A673 (cell line): ENCODE results near the gene COL11A2. TPM values are rescaled to one million over a fixed set of nuclear protein-coding genes. Genes with fewer than 3 reads are reported as not detected.

Experiments used
- BruUV-seq: library from RNA; stranded (reverse); fragments of 400-500 nt; replicated peaks from 2 replicates; lab custom pipeline; 2021; lab: Mats Ljungman, UMichigan
- CTCF ChIA-PET: fragments of 300-600 bp; sonication (Branson Sonifier 250); formaldehyde crosslinking; loops from one replicate; lab custom pipeline; 2022; ENCODE audit warnings: antibody characterized with exemption; lab: Charles Lee
- POLR2A ChIA-PET: fragments of 300-600 bp; sonication (Branson Sonifier 250); formaldehyde crosslinking; loops from one replicate; lab custom pipeline; 2022; ENCODE audit warnings: antibody characterized with exemption; ENCODE audit not compliant: low non-redundant PET; lab: Charles Lee
- DNase-seq: peaks from one replicate; pipeline ENCODE4 v3.0.0-alpha.2; 2015; ENCODE audit warnings: low spot score
- H3K27ac ChIP-seq: fragments of 200-600 bp; sonication (generic); 2 replicates; pipeline ENCODE4 v1.5.1; 2016; ENCODE audit warnings: mixed run types, low read depth, mild to moderate bottlenecking, mixed read lengths, antibody characterized with exemption, low read length; ENCODE audit not compliant: poor library complexity, severe bottlenecking
- H3K27me3 ChIP-seq: fragments of 200-600 bp; sonication (generic); replicated peaks from 2 replicates; pipeline ENCODE4 v1.6.1; 2017; ENCODE audit warnings: mixed run types, low read depth, mild to moderate bottlenecking, mixed read lengths, antibody characterized with exemption, low read length; ENCODE audit not compliant: insufficient read depth, poor library complexity
- H3K36me3 ChIP-seq: fragments of 200-600 bp; sonication (generic); 2 replicates; pipeline ENCODE4 v1.6.1; 2016; ENCODE audit warnings: mixed run types, mild to moderate bottlenecking, mixed read lengths, antibody characterized with exemption, low read length; ENCODE audit not compliant: insufficient read depth, poor library complexity, severe bottlenecking
- H3K4me1 ChIP-seq: fragments of 200-600 bp; sonication (generic); 2 replicates; pipeline ENCODE4 v1.6.1; 2017; ENCODE audit warnings: mixed run types, mild to moderate bottlenecking, mixed read lengths, antibody characterized with exemption, low read length; ENCODE audit not compliant: insufficient read depth, poor library complexity, severe bottlenecking
- H3K4me3 ChIP-seq: fragments of 200-600 bp; sonication (generic); 2 replicates; pipeline ENCODE4 v1.5.1; 2016; ENCODE audit warnings: low read depth, mixed run types, mild to moderate bottlenecking, mixed read lengths, low read length; ENCODE audit not compliant: poor library complexity, severe bottlenecking
- H3K9me3 ChIP-seq: fragments of 200-600 bp; sonication (generic); 2 replicates; pipeline ENCODE4 v1.6.1; 2016; ENCODE audit warnings: mixed run types, low read depth, mild to moderate bottlenecking, mixed read lengths, antibody characterized with exemption, low read length; ENCODE audit not compliant: poor library complexity, severe bottlenecking
- EZH2 ChIP-seq: fragments of 200-600 bp; sonication (generic); IDR thresholded peaks from 2 replicates; pipeline ENCODE4 v1.6.1; 2017; ENCODE audit warnings: borderline replicate concordance, low read depth, mild to moderate bottlenecking, mixed read lengths, antibody characterized with exemption, low read length; ENCODE audit not compliant: poor library complexity, severe bottlenecking
- intact Hi-C: fragments of 100-400 bp; cut with micrococcal nuclease; formaldehyde crosslinking; loops from one replicate; pipeline ENCODE4 v1.10.0; 2022; ENCODE audit not compliant: unreplicated experiment
- total RNA-seq: library from RNA; stranded (reverse); gene quantifications from 2 replicates; pipeline ENCODE4 v1.2.3, GENCODE V29; 2021
- TF ChIP-seq, protein P1 (sequence below): fragments of 300-800, 200-600 bp; sonication (generic); conservative IDR thresholded peaks from 2 replicates; pipeline ENCODE4 v1.5.1; 2017; ENCODE audit warnings: low read depth, mild to moderate bottlenecking, antibody characterized with exemption, low read length, moderate library complexity, mixed read lengths

COL11A2 gene
- total RNA-seq, 1 experiment from 2014 or later: 1.6 TPM

DNA sequence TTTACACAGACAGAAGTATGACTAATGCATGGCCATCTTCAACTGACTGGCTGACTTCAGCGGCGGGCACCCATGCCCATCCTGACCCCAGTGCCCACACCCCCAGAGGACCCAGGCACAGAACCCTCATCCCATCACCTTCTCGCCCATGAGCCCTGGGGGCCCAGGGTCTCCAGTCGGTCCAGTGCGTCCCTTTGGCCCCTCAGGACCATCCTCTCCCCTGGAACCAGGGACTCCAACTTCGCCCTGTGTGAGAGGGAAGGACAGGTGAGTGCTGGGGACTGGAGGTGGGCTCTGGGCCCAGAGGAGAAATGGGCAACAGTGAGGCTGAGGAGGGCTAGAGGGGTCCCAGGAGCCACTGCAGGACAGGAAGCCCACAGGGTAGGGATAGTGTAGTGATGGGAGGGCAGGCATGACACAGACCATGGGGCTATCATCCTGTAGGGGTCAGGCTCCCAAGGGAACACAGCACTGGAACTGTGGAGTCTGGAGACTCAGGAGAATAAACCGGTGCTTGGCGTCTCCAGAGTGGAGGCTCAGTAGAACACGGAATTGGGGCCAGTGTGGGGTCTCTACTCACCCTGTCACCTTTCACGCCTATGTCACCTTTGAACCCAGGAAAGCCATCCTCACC lies 16.7 kb downstream of the COL11A2 start:
- Histone ChIP-seq H3K27me3 (no peaks in the 10 kb centered on the region), H3K4me3 (no peak overlapping the region), H3K27ac (no peak overlapping the region), H3K4me1 (no peaks in the 10 kb centered on the region), H3K36me3 (no peaks in the 10 kb centered on the region), H3K9me3 (no peaks in the 10 kb centered on the region)
- CTCF ChIA-PET: no interaction called here
- BruUV-seq: no TSS peak
- TF ChIP-seq, protein P1, sequence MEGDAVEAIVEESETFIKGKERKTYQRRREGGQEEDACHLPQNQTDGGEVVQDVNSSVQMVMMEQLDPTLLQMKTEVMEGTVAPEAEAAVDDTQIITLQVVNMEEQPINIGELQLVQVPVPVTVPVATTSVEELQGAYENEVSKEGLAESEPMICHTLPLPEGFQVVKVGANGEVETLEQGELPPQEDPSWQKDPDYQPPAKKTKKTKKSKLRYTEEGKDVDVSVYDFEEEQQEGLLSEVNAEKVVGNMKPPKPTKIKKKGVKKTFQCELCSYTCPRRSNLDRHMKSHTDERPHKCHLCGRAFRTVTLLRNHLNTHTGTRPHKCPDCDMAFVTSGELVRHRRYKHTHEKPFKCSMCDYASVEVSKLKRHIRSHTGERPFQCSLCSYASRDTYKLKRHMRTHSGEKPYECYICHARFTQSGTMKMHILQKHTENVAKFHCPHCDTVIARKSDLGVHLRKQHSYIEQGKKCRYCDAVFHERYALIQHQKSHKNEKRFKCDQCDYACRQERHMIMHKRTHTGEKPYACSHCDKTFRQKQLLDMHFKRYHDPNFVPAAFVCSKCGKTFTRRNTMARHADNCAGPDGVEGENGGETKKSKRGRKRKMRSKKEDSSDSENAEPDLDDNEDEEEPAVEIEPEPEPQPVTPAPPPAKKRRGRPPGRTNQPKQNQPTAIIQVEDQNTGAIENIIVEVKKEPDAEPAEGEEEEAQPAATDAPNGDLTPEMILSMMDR: no peak
- TF ChIP-seq EZH2: no peak
- POLR2A ChIA-PET: no interaction called here
- no peak for DNase-seq
- intact Hi-C loops: no loop called here

DNA sequence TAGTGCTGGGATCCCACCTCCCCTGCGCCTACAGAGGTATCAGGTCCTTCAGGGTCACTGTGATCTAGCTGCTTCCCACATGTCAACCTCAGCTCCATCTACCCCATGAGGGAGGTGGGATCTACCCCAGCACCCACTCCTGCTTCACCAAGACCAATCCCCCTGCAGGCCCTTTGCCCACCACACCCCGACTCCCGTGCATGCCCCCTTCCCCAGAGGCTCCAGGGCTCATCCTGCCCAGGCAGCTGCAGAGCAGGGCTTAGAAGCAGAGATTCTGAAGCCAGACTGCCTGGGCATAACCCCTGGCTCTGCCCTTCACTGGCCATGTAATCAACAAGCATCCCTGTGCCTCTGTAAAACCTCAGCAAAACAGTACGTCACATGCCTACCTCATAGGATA lies 17.5 kb downstream of the COL11A2 start:
- Histone ChIP-seq H3K4me1 (no peaks in the 10 kb centered on the region), H3K9me3 (no peaks in the 10 kb centered on the region), H3K36me3 (no peaks in the 10 kb centered on the region), H3K27ac (no peak overlapping the region), H3K4me3 (no peak overlapping the region), H3K27me3 (no peaks in the 10 kb centered on the region)
- ChIA-PET CTCF (interaction anchor here (0.6 kb wide), 2 partner anchors 47 to 190 kb away, joined by 4 to 5 read pairs; no protein-coding TSS in a partner anchor), POLR2A (no interaction called here)
- intact Hi-C loops: no loop called here
- BruUV-seq: no TSS peak
- no peak for DNase-seq
- TF ChIP-seq, protein P1: no peak
- TF ChIP-seq EZH2: no peak

- no peak overlapping the region for H3K27ac ChIP-seq
- CTCF ChIA-PET: interaction anchor here (1.2 kb wide), 1 partner anchor 241 kb away, joined by 3 read pairs; no protein-coding TSS in a partner anchor
- no peak for DNase-seq
- POLR2A ChIA-PET: no interaction called here
- H3K9me3 ChIP-seq: no peaks in the 10 kb centered on the region
- intact Hi-C loops: no loop called here
- H3K4me3 ChIP-seq: no peak overlapping the region
- H3K36me3 ChIP-seq: no peaks in the 10 kb centered on the region
- no peaks in the 10 kb centered on the region for H3K27me3 ChIP-seq
- TF ChIP-seq, protein P1: no peak
- TF ChIP-seq EZH2: no peak
- BruUV-seq: no TSS peak
- H3K4me1 ChIP-seq: no peaks in the 10 kb centered on the region
These were observed 18.6 kb downstream of the COL11A2 start for GRCh38 chr6:33173535-33174180.
